ENCODE data around the gene UBR3. TPM values are rescaled to one million over a fixed set of nuclear protein-coding genes. Genes with fewer than 3 reads are reported as not detected.

The UBR3 gene
- polyA plus RNA-seq, 1 donor from 2014 or later: 75.2 TPM

DNA sequence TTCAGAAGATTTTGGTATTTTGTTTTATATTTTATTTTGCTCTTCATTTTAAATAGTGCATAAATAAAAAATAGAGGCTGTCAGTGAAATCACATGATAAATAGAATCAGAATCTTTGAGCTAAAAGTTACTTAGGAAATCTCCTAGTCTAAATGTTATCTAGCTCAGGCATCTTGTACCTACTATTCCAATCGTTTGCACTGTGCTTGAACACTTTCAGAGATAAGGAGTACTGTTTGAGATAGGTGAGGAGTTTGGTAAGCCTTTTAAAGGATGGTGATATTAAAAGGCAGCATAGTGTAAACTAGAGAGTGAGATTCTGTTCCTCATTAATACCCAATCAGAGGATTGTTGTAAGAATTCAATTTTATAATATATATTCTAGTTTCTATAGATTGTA lies 193.5 kb downstream of the UBR3 start:
- Histone ChIP-seq H3K4me2 (ENCODE audit: low read length) (no peak overlapping the region), H3K9ac (ENCODE audit: low read length) (no peak overlapping the region), H3K27ac (ENCODE audit: low read length) (no peak overlapping the region), H3K36me3 (ENCODE audit: insufficient read depth, low read length) (no peaks in the 10 kb centered on the region), H3K9me3 (ENCODE audit: low read length) (no peaks in the 10 kb centered on the region), H4K20me1 (ENCODE audit: insufficient read depth) (no peaks in the 10 kb centered on the region), H3K79me2 (replicated peaks; ENCODE audit: insufficient read depth, low read length) (no peaks in the 10 kb centered on the region), H2AFZ (ENCODE audit: low read depth, low read length) (no peak overlapping the region), H3F3A (ENCODE audit: insufficient read depth, low read length, poor library complexity, severe bottlenecking) (no peaks in the 10 kb centered on the region), H3K9me2 (ENCODE audit: insufficient read depth, low read length) (no peaks in the 10 kb centered on the region), H3K4me3 (ENCODE audit: low read length) (no peak overlapping the region), H3K27me3 (ENCODE audit: insufficient read depth, low read depth, low read length) (no peaks in the 10 kb centered on the region)
- TF ChIP-seq, protein P1, sequence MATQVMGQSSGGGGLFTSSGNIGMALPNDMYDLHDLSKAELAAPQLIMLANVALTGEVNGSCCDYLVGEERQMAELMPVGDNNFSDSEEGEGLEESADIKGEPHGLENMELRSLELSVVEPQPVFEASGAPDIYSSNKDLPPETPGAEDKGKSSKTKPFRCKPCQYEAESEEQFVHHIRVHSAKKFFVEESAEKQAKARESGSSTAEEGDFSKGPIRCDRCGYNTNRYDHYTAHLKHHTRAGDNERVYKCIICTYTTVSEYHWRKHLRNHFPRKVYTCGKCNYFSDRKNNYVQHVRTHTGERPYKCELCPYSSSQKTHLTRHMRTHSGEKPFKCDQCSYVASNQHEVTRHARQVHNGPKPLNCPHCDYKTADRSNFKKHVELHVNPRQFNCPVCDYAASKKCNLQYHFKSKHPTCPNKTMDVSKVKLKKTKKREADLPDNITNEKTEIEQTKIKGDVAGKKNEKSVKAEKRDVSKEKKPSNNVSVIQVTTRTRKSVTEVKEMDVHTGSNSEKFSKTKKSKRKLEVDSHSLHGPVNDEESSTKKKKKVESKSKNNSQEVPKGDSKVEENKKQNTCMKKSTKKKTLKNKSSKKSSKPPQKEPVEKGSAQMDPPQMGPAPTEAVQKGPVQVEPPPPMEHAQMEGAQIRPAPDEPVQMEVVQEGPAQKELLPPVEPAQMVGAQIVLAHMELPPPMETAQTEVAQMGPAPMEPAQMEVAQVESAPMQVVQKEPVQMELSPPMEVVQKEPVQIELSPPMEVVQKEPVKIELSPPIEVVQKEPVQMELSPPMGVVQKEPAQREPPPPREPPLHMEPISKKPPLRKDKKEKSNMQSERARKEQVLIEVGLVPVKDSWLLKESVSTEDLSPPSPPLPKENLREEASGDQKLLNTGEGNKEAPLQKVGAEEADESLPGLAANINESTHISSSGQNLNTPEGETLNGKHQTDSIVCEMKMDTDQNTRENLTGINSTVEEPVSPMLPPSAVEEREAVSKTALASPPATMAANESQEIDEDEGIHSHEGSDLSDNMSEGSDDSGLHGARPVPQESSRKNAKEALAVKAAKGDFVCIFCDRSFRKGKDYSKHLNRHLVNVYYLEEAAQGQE (IDR thresholded peaks at IDR 0.05; ENCODE audit: borderline replicate concordance): no peak
- no peak for TF ChIP-seq RAD21 (conservative IDR thresholded peaks at IDR 0.05)
- no peak for TF ChIP-seq MXI1 (conservative IDR thresholded peaks at IDR 0.05; ENCODE audit: poor library complexity, severe bottlenecking)
- no peak for TF ChIP-seq SMC3 (conservative IDR thresholded peaks at IDR 0.05; ENCODE audit: poor library complexity)
- TF ChIP-seq EZH2 (IDR thresholded peaks at IDR 0.05; ENCODE audit: borderline replicate concordance, insufficient read depth, low read length, poor library complexity, severe bottlenecking): no peak
- TF ChIP-seq EP300 (conservative IDR thresholded peaks at IDR 0.05; ENCODE audit: poor library complexity, severe bottlenecking): no peak
- TF ChIP-seq, protein P2, sequence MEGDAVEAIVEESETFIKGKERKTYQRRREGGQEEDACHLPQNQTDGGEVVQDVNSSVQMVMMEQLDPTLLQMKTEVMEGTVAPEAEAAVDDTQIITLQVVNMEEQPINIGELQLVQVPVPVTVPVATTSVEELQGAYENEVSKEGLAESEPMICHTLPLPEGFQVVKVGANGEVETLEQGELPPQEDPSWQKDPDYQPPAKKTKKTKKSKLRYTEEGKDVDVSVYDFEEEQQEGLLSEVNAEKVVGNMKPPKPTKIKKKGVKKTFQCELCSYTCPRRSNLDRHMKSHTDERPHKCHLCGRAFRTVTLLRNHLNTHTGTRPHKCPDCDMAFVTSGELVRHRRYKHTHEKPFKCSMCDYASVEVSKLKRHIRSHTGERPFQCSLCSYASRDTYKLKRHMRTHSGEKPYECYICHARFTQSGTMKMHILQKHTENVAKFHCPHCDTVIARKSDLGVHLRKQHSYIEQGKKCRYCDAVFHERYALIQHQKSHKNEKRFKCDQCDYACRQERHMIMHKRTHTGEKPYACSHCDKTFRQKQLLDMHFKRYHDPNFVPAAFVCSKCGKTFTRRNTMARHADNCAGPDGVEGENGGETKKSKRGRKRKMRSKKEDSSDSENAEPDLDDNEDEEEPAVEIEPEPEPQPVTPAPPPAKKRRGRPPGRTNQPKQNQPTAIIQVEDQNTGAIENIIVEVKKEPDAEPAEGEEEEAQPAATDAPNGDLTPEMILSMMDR (IDR thresholded peaks at IDR 0.05; ENCODE audit: poor library complexity, severe bottlenecking): no peak
- no peak for TF ChIP-seq TAF1 (IDR thresholded peaks at IDR 0.05; ENCODE audit: low read depth)
- no peak for TF ChIP-seq POLR2AphosphoS5 (IDR thresholded peaks at IDR 0.05)

DNA sequence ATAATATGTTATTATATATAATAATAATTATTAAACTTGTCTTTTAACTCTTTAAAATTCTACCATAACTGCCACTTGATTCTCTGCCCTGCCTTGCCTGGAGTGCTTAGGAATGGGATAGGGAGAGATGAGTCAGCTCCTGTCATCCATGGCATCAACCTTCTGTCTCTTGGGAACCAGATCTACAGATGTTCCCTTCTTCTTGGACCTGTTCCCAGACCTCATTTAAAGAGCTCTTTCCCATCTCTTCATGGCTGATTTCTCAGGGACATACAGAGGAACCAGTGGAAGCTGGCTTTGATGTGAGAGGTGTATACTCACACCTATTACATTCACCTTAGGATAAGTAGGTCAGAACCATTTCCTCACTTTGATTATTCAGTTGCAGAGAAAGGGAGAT lies 195.4 kb downstream of the UBR3 start:
- no peak for TF ChIP-seq EP300 (conservative IDR thresholded peaks at IDR 0.05; ENCODE audit: poor library complexity, severe bottlenecking)
- TF ChIP-seq RAD21 (conservative IDR thresholded peaks at IDR 0.05): no peak
- no peak for TF ChIP-seq POLR2AphosphoS5 (IDR thresholded peaks at IDR 0.05)
- TF ChIP-seq, protein P1 (IDR thresholded peaks at IDR 0.05; ENCODE audit: borderline replicate concordance): no peak
- Histone ChIP-seq H3K4me3 (ENCODE audit: low read length) (no peak overlapping the region), H3K9me2 (ENCODE audit: insufficient read depth, low read length) (no peaks in the 10 kb centered on the region), H3K27ac (ENCODE audit: low read length) (no peak overlapping the region), H3K27me3 (ENCODE audit: insufficient read depth, low read depth, low read length) (no peaks in the 10 kb centered on the region), H3K36me3 (ENCODE audit: insufficient read depth, low read length) (no peaks in the 10 kb centered on the region), H3K79me2 (replicated peaks; ENCODE audit: insufficient read depth, low read length) (no peaks in the 10 kb centered on the region), H3K4me2 (ENCODE audit: low read length) (no peak overlapping the region), H3F3A (ENCODE audit: insufficient read depth, low read length, poor library complexity, severe bottlenecking) (no peaks in the 10 kb centered on the region), H3K9me3 (ENCODE audit: low read length) (no peaks in the 10 kb centered on the region), H3K9ac (ENCODE audit: low read length) (no peak overlapping the region), H2AFZ (ENCODE audit: low read depth, low read length) (no peak overlapping the region), H4K20me1 (ENCODE audit: insufficient read depth) (no peaks in the 10 kb centered on the region)
